Kidney tubule cell (primary cell): Measurements from ENCODE around the gene SLC22A23.

Source experiments
- DNase-seq: peaks from one replicate; pipeline ENCODE4 v3.0.0-alpha.2; 2018; ENCODE audit warnings: low spot score

The SLC22A23 gene

DNA sequence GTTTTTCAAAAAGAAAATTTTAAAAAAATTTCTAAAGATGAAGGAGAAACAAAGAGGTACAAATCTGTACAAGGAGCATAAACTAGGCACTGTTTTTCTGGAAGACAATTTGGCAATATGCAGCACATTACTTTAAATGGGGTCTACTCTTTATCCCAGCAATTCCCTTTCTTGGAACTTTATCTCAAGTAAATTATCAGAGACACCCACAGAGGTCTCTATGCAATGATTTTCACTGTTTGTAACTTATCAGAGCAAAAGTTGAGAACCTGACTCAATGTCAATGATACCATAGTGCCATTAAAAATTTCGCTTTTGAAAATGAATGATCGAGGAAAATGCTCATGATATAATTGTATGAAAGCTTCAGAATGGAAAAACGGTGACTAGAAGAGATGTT lies 35.7 kb downstream of the SLC22A23 start:
- DNase-seq: no peak

DNA sequence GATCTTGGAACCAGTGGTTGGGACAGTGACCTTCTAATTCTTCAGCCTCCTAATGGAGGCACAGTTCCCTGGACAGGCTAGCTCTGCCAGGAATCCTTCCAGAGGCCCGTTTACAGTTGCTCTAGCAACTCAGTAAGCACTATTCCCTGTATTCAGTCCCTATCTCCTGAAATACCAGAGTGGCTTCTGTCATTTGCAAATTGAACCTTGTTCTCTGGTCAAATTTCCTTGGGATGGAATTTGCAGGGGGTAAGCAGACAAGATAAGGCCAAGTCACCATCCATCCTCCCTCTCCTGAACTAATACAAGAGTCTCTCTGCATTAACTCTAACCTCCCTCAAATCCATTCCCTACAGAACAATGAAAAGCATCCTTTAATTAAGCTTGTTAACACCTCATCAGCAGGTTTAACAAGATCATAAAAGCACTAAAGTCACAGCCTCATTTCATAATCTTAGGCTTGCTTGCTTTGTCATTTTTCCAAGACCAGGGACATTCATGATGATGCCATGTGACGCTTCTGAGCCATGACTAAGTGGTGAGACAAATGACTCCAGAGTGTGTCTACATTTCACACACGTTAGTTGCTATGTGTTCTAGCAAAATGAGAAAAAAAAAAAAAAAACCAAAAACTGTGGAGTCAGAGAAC lies 37.1 kb downstream of the SLC22A23 start:
- peak; percentile 45 for DNase-seq

DNA sequence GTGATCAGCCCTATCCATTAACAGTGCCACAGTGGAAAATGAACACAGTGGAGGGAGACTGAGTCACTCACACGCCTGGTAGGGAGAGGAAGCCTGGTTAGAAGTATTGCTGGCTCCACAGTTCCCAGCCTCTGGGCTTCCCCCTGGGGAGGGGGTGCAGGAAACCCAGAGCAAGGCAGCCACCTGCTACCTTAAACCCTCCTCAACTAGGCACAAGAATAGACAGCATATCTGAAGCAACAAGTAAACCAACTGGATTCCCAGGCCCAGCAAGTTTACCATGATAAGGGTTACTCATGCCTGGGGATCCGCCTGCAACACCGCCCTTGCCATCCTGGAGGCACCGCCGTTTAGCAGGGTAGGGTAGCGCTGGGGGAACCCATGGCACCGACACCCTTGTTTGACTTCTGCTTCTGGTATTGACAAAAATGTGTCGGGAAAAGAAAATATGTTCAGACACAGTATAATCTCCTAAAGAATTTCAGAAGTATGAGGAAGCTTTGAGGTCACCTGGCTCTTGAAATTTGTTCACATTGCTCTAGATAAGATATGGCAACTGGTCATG lies 38.3 kb downstream of the SLC22A23 start:
- DNase-seq: peak; percentile 14

GRCh38 chr6:3417473-3417872 lies 39.4 kb downstream of the SLC22A23 start:
- DNase-seq: no peak

DNA sequence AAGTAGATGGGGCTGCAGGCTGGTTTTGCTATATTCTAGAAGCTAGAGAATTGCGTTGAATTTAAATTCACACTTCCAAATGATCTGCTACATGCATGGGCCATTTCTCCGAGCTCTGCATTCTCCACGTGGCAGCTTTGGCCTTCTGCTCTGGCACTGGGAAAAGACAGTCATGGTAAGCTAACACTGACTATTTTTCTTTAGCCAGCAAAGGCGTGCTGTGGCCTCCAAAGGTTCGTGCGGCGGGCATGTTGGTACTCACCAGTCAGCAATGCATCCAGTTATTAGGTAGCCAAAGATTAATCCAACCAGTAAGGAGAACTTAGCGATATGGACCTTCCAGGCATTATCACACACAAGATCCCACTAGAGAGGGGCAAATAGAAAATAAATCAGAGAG lies 41.4 kb downstream of the SLC22A23 start:
- no peak for DNase-seq

GRCh38 chr6:3415082-3415453 lies 41.8 kb downstream of the SLC22A23 start:
- DNase-seq: no peak

GRCh38 chr6:3414327-3415081 lies 42.3 kb downstream of the SLC22A23 start:
- no peak for DNase-seq

- no peak for DNase-seq
Measured at GRCh38 chr6:3413592-3413991, 43.3 kb downstream of the SLC22A23 start.

- no peak for DNase-seq
Measured at GRCh38 chr6:3412779-3413500, 43.9 kb downstream of the SLC22A23 start.

DNA sequence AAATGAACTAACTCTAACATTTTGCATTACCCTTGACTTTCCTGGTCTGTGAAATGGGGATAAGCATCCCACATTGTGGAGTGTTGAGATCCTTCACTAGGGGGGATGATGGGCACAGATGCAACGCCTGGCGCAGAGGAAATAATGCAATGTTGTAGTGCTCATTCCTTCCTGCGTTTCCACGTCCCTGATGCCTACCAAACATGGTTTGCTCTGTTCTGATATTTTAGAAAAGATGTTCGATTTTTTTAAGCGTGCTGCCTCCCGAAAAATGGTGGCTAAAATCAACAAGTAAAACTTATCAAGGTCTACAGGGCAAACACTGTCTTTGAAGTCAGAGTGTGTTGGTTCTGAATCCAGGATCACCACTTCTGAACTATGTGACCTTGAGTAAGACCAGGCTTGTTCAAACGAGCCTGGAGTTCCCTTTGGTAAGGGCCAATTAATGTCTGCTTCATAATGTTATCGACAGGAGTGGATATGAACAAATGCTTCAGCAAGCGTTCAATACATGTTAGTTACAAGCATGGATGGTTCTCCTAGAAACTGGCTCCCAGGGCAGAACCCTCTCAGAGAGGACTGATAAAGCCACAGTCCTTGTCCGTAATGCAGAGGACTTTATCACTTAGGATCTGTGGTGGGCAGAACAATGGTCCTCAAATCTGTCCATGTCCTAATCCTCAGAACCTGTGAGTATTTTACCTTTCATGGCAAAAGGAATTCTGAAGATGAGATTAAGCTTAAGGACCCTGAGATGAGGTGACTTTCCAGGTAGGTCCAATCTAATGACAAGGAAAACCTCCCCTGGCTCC lies 44.7 kb downstream of the SLC22A23 start:
- no peak for DNase-seq

- DNase-seq: peak; percentile 50
Measured at GRCh38 chr6:3410385-3411360, 46.2 kb downstream of the SLC22A23 start.

DNA sequence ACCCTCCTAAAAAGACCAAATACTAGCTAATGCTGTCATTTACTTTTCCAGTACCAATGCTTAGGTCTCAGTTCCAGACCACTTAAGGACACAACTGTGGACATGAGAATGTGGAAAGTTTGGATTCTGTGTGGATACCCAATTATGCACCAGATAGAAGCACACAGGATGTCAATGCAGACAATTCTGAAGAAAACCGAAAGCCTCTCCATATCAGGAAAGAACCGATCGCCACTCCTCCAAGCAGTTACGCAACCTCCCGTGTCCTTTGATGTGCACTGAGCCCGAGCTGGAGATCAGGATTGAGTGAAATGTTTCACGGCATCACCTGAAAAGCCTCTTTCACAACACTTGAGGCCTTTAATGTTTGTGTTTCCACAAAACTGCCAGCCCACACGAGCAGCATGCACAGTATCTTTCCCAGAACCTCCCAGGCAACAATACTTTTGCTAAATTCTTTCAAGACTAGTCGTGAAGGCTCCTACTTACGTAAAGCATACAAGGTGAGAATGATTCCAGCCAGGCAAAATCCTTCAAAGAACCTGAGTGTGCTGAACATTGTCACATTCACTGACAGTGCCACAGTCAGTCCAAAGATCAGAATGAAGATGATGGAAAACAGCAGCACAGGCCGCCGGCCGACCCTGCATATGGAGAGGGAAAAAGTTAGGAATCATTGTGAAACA lies 47.0 kb downstream of the SLC22A23 start:
- DNase-seq: no peak

GRCh38 chr6:3408665-3409064 lies 48.2 kb downstream of the SLC22A23 start:
- DNase-seq: no peak

DNA sequence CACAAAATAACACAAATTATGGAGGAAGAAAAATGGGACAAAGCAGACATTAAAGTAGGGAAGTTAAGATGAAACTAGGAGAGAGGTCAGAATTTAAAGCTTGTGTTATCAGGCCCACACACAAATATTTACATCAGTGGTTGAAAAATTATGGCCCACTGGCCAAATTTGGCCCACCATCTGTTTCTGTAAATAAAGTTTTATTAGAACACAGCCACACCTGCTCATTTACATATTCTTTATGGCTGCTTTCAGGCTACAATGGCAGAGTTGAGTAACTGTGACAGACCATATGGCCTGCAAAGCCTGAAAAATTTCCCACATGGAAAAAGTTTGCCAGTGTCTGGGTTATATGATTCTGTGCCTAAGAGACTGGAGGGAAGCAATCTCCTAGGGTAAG lies 49.0 kb downstream of the SLC22A23 start:
- DNase-seq: no peak

DNA sequence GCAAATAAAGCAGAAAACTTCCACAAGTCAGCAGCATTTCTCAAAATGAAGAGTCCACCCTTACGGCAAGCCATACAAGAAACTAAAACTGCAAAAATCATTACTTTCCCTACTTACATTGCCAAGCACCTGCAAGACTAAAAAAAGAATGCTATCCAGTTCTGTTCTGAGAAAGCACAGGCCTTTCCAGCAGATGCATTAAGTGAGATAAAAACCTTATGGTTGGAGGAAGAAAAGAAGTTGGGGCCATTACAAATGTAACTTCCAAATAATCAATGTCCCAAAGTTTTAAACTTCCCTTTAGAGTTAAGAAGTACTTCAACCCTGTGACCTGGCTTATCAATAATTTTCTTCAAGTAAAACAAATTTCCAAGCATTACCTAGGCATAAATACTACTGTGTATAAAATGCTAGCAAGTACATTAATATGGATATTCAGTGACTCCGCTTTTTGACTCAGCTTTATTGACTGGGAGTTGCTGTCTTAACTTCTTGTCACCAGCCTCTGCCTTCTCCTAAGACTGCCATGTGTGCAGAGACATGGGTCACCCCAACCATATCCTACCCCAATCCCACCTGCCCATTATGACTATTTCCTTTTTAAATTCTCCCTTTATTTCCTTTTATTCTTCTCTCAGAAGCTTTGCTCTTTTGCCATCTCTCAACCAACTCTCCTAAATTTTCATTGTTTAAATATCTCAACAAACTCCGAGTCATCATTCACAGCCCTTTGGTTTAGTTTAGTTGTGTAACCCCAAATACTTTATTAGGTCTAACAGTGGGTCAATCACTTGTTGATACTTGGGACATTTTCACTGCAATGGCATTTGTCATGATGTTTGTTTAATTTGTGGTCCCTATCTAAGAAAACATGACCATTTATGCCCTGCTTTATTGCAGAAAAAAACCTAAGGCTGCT lies 49.7 kb downstream of the SLC22A23 start:
- DNase-seq: no peak

GRCh38 chr6:3406362-3406821 lies 50.5 kb downstream of the SLC22A23 start:
- no peak for DNase-seq

- peak; percentile 49 for DNase-seq
Measured at GRCh38 chr6:3405679-3406078, 51.2 kb downstream of the SLC22A23 start.

- DNase-seq: no peak
Measured at GRCh38 chr6:3405182-3405518, 51.7 kb downstream of the SLC22A23 start.
